ENCODE results near the gene PARD3B. TPM values are rescaled to one million over a fixed set of nuclear protein-coding genes. Genes with fewer than 3 reads are reported as not detected.

PARD3B gene
- total and polyA plus RNA-seq, 2 experiments from 2014 or later = 3.5 to 4.4 TPM

DNA sequence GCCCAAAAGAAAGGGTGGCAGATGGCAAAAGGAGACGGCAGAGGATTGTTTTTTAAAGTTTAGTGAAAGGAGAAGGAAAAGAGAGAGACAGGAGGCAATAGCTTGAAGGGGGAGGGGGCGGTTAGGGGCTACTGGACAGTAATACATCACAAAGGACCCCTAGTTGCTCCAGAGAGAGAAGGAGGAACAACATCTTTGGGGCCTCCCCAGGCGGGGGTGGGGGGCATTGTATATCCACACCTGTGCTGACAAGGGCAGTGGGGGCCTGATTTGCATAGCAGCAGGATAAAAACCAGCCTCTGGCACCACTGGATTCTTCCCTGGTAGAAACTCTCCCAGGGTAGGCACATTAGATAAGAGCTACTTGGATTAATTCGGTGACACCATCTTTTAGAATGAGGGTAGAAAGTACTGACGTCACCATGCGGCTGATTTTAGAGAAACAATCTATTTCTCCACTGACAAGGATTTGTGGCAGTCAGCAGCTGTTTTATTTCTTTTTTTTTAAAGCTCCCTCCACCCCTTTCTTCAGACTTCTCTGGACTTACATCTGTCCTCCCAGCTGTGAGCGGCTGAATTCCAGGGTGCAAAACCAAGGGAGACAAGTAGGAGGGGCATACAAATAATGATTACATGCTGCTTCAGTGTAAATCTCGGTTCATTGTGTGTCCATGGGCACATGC lies 937.3 kb downstream of the PARD3B start (continued):
- TF ChIP-seq, protein P1, sequence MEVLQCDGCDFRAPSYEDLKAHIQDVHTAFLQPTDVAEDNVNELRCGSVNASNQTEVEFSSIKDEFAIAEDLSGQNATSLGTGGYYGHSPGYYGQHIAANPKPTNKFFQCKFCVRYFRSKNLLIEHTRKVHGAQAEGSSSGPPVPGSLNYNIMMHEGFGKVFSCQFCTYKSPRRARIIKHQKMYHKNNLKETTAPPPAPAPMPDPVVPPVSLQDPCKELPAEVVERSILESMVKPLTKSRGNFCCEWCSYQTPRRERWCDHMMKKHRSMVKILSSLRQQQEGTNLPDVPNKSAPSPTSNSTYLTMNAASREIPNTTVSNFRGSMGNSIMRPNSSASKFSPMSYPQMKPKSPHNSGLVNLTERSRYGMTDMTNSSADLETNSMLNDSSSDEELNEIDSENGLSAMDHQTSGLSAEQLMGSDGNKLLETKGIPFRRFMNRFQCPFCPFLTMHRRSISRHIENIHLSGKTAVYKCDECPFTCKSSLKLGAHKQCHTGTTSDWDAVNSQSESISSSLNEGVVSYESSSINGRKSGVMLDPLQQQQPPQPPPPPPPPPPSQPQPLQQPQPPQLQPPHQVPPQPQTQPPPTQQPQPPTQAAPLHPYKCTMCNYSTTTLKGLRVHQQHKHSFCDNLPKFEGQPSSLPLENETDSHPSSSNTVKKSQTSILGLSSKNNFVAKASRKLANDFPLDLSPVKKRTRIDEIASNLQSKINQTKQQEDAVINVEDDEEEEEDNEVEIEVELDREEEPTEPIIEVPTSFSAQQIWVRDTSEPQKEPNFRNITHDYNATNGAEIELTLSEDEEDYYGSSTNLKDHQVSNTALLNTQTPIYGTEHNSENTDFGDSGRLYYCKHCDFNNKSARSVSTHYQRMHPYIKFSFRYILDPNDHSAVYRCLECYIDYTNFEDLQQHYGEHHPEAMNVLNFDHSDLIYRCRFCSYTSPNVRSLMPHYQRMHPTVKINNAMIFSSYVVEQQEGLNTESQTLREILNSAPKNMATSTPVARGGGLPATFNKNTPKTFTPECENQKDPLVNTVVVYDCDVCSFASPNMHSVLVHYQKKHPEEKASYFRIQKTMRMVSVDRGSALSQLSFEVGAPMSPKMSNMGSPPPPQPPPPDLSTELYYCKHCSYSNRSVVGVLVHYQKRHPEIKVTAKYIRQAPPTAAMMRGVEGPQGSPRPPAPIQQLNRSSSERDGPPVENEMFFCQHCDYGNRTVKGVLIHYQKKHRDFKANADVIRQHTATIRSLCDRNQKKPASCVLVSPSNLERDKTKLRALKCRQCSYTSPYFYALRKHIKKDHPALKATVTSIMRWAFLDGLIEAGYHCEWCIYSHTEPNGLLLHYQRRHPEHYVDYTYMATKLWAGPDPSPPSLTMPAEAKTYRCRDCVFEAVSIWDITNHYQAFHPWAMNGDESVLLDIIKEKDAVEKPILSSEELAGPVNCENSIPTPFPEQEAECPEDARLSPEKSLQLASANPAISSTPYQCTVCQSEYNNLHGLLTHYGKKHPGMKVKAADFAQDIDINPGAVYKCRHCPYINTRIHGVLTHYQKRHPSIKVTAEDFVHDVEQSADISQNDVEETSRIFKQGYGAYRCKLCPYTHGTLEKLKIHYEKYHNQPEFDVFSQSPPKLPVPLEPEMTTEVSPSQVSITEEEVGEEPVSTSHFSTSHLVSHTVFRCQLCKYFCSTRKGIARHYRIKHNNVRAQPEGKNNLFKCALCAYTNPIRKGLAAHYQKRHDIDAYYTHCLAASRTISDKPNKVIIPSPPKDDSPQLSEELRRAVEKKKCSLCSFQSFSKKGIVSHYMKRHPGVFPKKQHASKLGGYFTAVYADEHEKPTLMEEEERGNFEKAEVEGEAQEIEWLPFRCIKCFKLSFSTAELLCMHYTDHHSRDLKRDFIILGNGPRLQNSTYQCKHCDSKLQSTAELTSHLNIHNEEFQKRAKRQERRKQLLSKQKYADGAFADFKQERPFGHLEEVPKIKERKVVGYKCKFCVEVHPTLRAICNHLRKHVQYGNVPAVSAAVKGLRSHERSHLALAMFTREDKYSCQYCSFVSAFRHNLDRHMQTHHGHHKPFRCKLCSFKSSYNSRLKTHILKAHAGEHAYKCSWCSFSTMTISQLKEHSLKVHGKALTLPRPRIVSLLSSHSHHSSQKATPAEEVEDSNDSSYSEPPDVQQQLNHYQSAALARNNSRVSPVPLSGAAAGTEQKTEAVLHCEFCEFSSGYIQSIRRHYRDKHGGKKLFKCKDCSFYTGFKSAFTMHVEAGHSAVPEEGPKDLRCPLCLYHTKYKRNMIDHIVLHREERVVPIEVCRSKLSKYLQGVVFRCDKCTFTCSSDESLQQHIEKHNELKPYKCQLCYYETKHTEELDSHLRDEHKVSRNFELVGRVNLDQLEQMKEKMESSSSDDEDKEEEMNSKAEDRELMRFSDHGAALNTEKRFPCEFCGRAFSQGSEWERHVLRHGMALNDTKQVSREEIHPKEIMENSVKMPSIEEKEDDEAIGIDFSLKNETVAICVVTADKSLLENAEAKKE (CRISPR knock-in tag; IDR thresholded peaks at IDR 0.05) = peak; percentile 90
- TF ChIP-seq CREB1 (CRISPR knock-in tag; IDR thresholded peaks at IDR 0.05; ENCODE audit: low read depth) (peak; percentile 88), EZH2phosphoT487 (IDR thresholded peaks at IDR 0.05; ENCODE audit: unreplicated experiment) (no peak)
- TF ChIP-seq, protein P2, sequence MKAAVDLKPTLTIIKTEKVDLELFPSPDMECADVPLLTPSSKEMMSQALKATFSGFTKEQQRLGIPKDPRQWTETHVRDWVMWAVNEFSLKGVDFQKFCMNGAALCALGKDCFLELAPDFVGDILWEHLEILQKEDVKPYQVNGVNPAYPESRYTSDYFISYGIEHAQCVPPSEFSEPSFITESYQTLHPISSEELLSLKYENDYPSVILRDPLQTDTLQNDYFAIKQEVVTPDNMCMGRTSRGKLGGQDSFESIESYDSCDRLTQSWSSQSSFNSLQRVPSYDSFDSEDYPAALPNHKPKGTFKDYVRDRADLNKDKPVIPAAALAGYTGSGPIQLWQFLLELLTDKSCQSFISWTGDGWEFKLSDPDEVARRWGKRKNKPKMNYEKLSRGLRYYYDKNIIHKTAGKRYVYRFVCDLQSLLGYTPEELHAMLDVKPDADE (IDR thresholded peaks at IDR 0.05) = no peak

- H3K4me2 ChIP-seq = peak overlapping the region; percentile 50
- H3K36me3 Mint-ChIP-seq (ENCODE audit: low read depth) = peaks cover 7% of the 10 kb centered on the region
- no peak for ATAC-seq
Measured at GRCh38 chr2:205483095-205483494, 937.8 kb downstream of the PARD3B start.

More at GRCh38 chr2:205483095-205483494, 937.8 kb downstream of the PARD3B start:
- peaks cover 40% of the 10 kb centered on the region for H3K4me1 ChIP-seq (ENCODE audit: insufficient read depth)
- TF ChIP-seq EZH2phosphoT487 (IDR thresholded peaks at IDR 0.05; ENCODE audit: unreplicated experiment) = no peak
- TF ChIP-seq STAT1 (IDR thresholded peaks at IDR 0.05; ENCODE audit: unreplicated experiment) = no peak
- no peak for TF ChIP-seq EZH2 (IDR thresholded peaks at IDR 0.05; ENCODE audit: low read depth, unreplicated experiment)
- no peak for TF ChIP-seq CREB1 (CRISPR knock-in tag; IDR thresholded peaks at IDR 0.05; ENCODE audit: low read depth)
- TF ChIP-seq POLR2AphosphoS5 (IDR thresholded peaks at IDR 0.05; ENCODE audit: low read depth) = no peak
- no peak for TF ChIP-seq REST (IDR thresholded peaks at IDR 0.05; ENCODE audit: unreplicated experiment)
- no peak for TF ChIP-seq CTCF (conservative IDR thresholded peaks at IDR 0.05; ENCODE audit: low read depth in 2 of 2)
- Mint-ChIP-seq H3K9me3 (no peaks in the 10 kb centered on the region), H3K27ac (no peak overlapping the region; the same call in 1 of the 2 replicates), H3K4me1 (peaks cover 24% of the 10 kb centered on the region; the same call in 2 of the 3 replicates), H3K27me3 (ENCODE audit: insufficient read depth, low read depth, poor library complexity) (peaks cover 3% of the 10 kb centered on the region), H3K4me3 (no peak overlapping the region)
- no peak overlapping the region for H2AFZ ChIP-seq
- no peaks in the 10 kb centered on the region for H3K36me3 ChIP-seq (ENCODE audit: insufficient read depth)
- H3F3A ChIP-seq (replicated peaks; ENCODE audit: low read depth) = no peaks in the 10 kb centered on the region
- no peaks in the 10 kb centered on the region for H3K79me2 ChIP-seq (replicated peaks; ENCODE audit: insufficient read depth)
- peak overlapping the region; percentile 89; the same call in 1 of the 2 replicates for H3K27ac ChIP-seq (ENCODE audit: low read depth)
- H3K27me3 ChIP-seq (ENCODE audit: insufficient read depth) = no peaks in the 10 kb centered on the region
- no peaks in the 10 kb centered on the region for H4K20me1 ChIP-seq (replicated peaks; ENCODE audit: insufficient read depth)
- DNase-seq (ENCODE audit: low spot score) = no peak
- H3K9me2 ChIP-seq (ENCODE audit: insufficient read depth) = peaks cover 27% of the 10 kb centered on the region; the same call in 1 of the 2 replicates
- H3K4me3 ChIP-seq = 0 out of 2 replicates have a peak overlapping the region, but pooled peaks have one; percentile 11
